ENCODE results near the gene XAB2.
"Not testable (repeated sequence)": the region's sequence is repeated elsewhere in the genome, so short reads cannot be mapped to it uniquely, and the experiment has no call there.

Gene XAB2

GRCh38 chr19:7579182-7579581 lies 50.2 kb downstream of the XAB2 start:
- no peaks in the 10 kb centered on the region for H3K36me3 ChIP-seq (ENCODE audit: control insufficient read depth, insufficient read depth, low read length, severe bottlenecking)
- H3K9ac ChIP-seq (ENCODE audit: low read length), result no peak overlapping the region
- no peaks in the 10 kb centered on the region for H3K9me3 ChIP-seq (ENCODE audit: control insufficient read depth, low read length)
- no peak overlapping the region for H3K4me3 ChIP-seq (ENCODE audit: low read length)
- H3K4me1 ChIP-seq (ENCODE audit: control insufficient read depth, insufficient read depth, low read length), result no peaks in the 10 kb centered on the region
- DNase-seq (ENCODE audit: low read depth), result no peak
- peaks cover 18% of the 10 kb centered on the region for H3K27me3 ChIP-seq (replicated peaks; ENCODE audit: control insufficient read depth, insufficient read depth, low read length)

GRCh38 chr19:7578127-7578526 lies 51.2 kb downstream of the XAB2 start:
- no peak for DNase-seq (ENCODE audit: low read depth)
- no peak overlapping the region for H3K4me3 ChIP-seq (ENCODE audit: low read length)
- H3K9me3 ChIP-seq (ENCODE audit: control insufficient read depth, low read length), result no peaks in the 10 kb centered on the region
- H3K4me1 ChIP-seq (ENCODE audit: control insufficient read depth, insufficient read depth, low read length), result no peaks in the 10 kb centered on the region
- peaks cover 15% of the 10 kb centered on the region for H3K27me3 ChIP-seq (replicated peaks; ENCODE audit: control insufficient read depth, insufficient read depth, low read length)
- H3K9ac ChIP-seq (ENCODE audit: low read length), result no peak overlapping the region
- H3K36me3 ChIP-seq (ENCODE audit: control insufficient read depth, insufficient read depth, low read length, severe bottlenecking), result no peaks in the 10 kb centered on the region

DNA sequence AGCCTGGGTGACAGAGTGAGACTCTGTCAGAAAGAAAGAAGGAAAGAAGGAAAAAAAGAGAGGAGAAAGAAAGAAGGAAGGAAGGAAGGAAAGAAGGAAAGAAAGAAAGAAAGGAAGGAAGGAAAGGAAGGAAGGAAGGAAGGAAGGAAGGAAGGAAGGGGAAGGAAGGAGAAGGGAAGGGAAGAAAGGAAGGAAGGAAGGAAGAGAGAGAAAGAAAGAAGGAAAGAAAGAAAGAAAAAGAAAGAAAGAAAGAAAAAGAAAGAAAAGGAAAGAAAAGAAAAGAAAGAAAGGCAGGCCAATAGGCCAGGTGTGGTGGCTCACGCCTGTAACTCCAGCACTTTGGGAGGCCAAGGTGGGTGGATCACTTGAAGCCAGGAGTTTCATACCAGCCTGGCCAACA lies 51.9 kb downstream of the XAB2 start:
- peaks cover 13% of the 10 kb centered on the region for H3K27me3 ChIP-seq (replicated peaks; ENCODE audit: control insufficient read depth, insufficient read depth, low read length)
- not testable (repeated sequence) for H3K9me3 ChIP-seq (ENCODE audit: control insufficient read depth, low read length)

DNA sequence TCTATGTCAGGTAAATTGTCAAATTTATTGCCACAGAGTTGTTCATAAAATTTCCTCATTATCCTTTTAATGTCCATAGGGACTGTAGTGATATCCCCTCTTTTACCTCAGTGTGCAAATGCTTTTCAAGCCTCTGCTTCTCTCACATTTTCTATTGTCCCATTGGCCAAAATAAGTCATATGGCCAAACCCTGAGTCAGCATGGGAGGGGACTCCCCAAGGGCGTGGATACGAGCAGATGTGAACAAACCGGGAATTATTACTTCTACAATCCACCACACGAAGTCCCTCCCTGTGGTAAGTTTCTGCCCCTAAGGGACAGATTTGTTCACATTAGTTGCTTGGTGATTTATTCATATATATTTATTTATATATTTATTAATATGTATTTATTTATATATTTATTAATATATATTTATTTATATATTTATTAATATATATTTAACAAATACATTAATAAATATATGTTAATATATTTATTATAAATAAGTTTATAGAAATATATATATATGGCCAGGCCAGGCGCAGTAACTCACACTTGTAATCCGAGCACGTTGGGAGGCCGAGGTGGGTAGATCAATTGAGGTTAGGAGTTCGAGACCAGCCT lies 53.8 kb downstream of the XAB2 start:
- no peak overlapping the region for H3K9ac ChIP-seq (ENCODE audit: low read length)
- H3K9me3 ChIP-seq (ENCODE audit: control insufficient read depth, low read length), result no peaks in the 10 kb centered on the region
- no peaks in the 10 kb centered on the region for H3K36me3 ChIP-seq (ENCODE audit: control insufficient read depth, insufficient read depth, low read length, severe bottlenecking)
- H3K4me1 ChIP-seq (ENCODE audit: control insufficient read depth, insufficient read depth, low read length), result no peaks in the 10 kb centered on the region
- H3K4me3 ChIP-seq (ENCODE audit: low read length), result no peak overlapping the region
- DNase-seq (ENCODE audit: low read depth), result no peak
- H3K27me3 ChIP-seq (replicated peaks; ENCODE audit: control insufficient read depth, insufficient read depth, low read length), result peaks cover 10% of the 10 kb centered on the region

More for the DNA sequence above, 51.9 kb downstream of the XAB2 start:
- H3K4me3 ChIP-seq (ENCODE audit: low read length); H3K9ac ChIP-seq (ENCODE audit: low read length); DNase-seq (ENCODE audit: low read depth); H3K36me3 ChIP-seq (ENCODE audit: control insufficient read depth, insufficient read depth, low read length, severe bottlenecking); H3K4me1 ChIP-seq (ENCODE audit: control insufficient read depth, insufficient read depth, low read length): not testable (repeated sequence)

- H3K9ac ChIP-seq (ENCODE audit: low read length), result no peak overlapping the region
Measured at GRCh38 chr19:7570761-7571160, 58.6 kb downstream of the XAB2 start.

More at GRCh38 chr19:7570761-7571160, 58.6 kb downstream of the XAB2 start:
- no peaks in the 10 kb centered on the region for H3K9me3 ChIP-seq (ENCODE audit: control insufficient read depth, low read length)
- no peaks in the 10 kb centered on the region for H3K27me3 ChIP-seq (replicated peaks; ENCODE audit: control insufficient read depth, insufficient read depth, low read length)
- no peak overlapping the region for H3K4me3 ChIP-seq (ENCODE audit: low read length)
- no peaks in the 10 kb centered on the region for H3K36me3 ChIP-seq (ENCODE audit: control insufficient read depth, insufficient read depth, low read length, severe bottlenecking)
- H3K4me1 ChIP-seq (ENCODE audit: control insufficient read depth, insufficient read depth, low read length), result no peaks in the 10 kb centered on the region
- no peak for DNase-seq (ENCODE audit: low read depth)
